Liver (tissue), 3 donors: Measurements from ENCODE around the gene DBP.
A peak's percentile ranks its signal among the peaks of the same experiment; 100 is the strongest.

Experiments used
- CTCF ChIP-seq: fragments of 150-350 bp; IDR thresholded peaks from 2 replicates; pipeline ENCODE4 v1.5.1; 2017; ENCODE audit warnings: improper control_type of control experiment, low read depth, low read length; ENCODE audit not compliant: missing input control
- HNF4A ChIP-seq, 2 donors: conservative IDR thresholded peaks; 2 replicates each; pipeline ENCODE4 v1.6.1; 2016; ENCODE audit warnings: antibody characterized with exemption in 2 of 2, mild to moderate bottlenecking in 2 of 2
- donor health status: healthy.
- donor health status: healthy.

DNA sequence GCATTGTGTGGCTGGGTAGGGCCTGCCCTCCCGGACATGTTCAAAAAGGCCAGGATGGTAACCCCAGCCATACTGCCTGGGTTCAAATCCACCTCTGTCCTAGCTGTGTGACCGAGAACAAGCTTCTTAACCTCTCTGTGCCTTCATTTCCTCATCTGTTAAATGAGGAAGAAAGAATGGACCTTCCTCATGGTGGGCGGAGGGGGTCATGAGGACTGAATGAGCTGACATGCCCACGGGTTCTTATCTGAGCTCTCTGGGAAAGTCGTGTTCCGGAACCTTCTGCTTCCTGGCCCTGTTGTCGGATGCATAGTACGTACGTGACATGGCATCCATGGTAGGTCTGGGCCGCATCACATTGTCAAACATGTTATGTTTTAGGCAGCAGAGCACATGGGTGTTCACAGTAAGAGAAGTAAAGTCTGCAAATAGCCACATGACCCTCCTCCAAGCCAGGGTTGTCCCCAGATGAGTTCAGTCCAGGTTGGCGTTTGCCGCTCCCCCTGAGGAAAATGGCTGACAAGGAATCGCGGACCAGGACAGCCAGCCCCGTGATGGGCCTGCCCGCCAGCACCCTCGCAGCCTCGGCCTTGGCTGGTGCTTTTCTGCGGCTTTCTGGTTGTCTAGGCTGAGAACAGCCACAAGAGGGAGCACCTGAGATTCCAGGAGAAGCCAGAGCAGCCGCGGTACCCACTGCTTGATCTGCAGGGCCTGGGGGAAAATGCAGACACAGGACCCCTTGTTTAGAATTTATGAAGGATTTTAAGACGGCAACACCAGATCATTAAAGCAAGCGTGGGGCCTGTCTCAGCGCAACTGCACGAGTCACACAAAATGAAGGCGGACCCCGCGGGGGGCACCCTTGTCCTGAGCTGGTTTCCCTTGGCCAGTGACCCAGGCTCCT, 38.0 kb upstream of the DBP start:
- TF ChIP-seq CTCF (peak; percentile 74), HNF4A (conservative IDR thresholded peaks at IDR 0.05) (no peak)
